M059J (cell line): Measurements from ENCODE around the gene SMAD7. TPM values are rescaled to one million over a fixed set of nuclear protein-coding genes. Genes with fewer than 3 reads are reported as not detected.

Experiments used
- DNase-seq: peaks from one replicate; pipeline ENCODE4 v3.0.0-alpha.2; 2012; ENCODE audit warnings: low read depth
- total RNA-seq: library from RNA; depleted of rRNA; stranded (reverse); fragments of >200 nt; shearing (Covaris generic); gene quantifications from 2 replicates; pipeline ENCODE4 v1.2.3, GENCODE V29; 2014

SMAD7 gene
- total RNA-seq, 1 experiment from 2014 or later = 19.3 TPM

- DNase-seq = no peak
Measured at GRCh38 chr18:48930926-48931325, 19.8 kb downstream of the SMAD7 start.

- peak; percentile 46 for DNase-seq
Measured at GRCh38 chr18:48929941-48930713, 20.6 kb downstream of the SMAD7 start.

GRCh38 chr18:48929212-48929612, 21.6 kb downstream of the SMAD7 start:
- no peak for DNase-seq

- DNase-seq = peak; percentile 47
Measured at GRCh38 chr18:48928787-48929186, 22.0 kb downstream of the SMAD7 start.

- DNase-seq = no peak
Measured at GRCh38 chr18:48927286-48928080, 23.3 kb downstream of the SMAD7 start.

GRCh38 chr18:48926420-48926857, 24.3 kb downstream of the SMAD7 start:
- DNase-seq = no peak

GRCh38 chr18:48925491-48925780, 25.3 kb downstream of the SMAD7 start:
- no peak for DNase-seq

GRCh38 chr18:48924630-48925490, 25.9 kb downstream of the SMAD7 start:
- no peak for DNase-seq

- DNase-seq = peak; percentile 83
Measured at GRCh38 chr18:48923746-48924629, 26.8 kb downstream of the SMAD7 start.

GRCh38 chr18:48922801-48923730, 27.7 kb downstream of the SMAD7 start:
- peak; percentile 98 for DNase-seq

GRCh38 chr18:48922226-48922800, 28.5 kb downstream of the SMAD7 start:
- DNase-seq = no peak

- DNase-seq = no peak
Measured at GRCh38 chr18:48921305-48922225, 29.2 kb downstream of the SMAD7 start.

- no peak for DNase-seq
Measured at GRCh38 chr18:48920408-48921038, 30.2 kb downstream of the SMAD7 start.

GRCh38 chr18:48919547-48919946, 31.2 kb downstream of the SMAD7 start:
- no peak for DNase-seq

GRCh38 chr18:48918660-48919456, 31.9 kb downstream of the SMAD7 start:
- DNase-seq = no peak

- no peak for DNase-seq
Measured at GRCh38 chr18:48917579-48918517, 32.9 kb downstream of the SMAD7 start.
